H1 (cell line): ENCODE results near the gene LRRC56. TPM values are rescaled to one million over a fixed set of nuclear protein-coding genes. Genes with fewer than 3 reads are reported as not detected.

Experiments
- ASH2L ChIP-seq: fragments of 200-600, 300-600 bp; sonication (generic); IDR thresholded peaks from one replicate; pipeline ENCODE4 v1.7.1; 2017; ENCODE audit warnings: low read length
- BACH1 ChIP-seq: IDR thresholded peaks from 2 replicates; pipeline ENCODE4 v1.6.1; 2012; ENCODE audit warnings: low read length, improper control_type of control experiment
- BCL11A ChIP-seq, 2 experiments: IDR thresholded peaks; one replicate each; pipeline ENCODE4 v1.6.1; 2011; ENCODE audit warnings: low read depth in 2 of 2, low read length in 2 of 2, mild to moderate bottlenecking in 2 of 2
- CHD2 ChIP-seq: IDR thresholded peaks from 2 replicates; pipeline ENCODE4 v1.6.1; 2012; ENCODE audit warnings: low read length, improper control_type of control experiment
- CREB1 ChIP-seq: IDR thresholded peaks from 2 replicates; pipeline ENCODE4 v1.6.1; 2012; ENCODE audit warnings: inconsistent platforms
- EGR1 ChIP-seq: IDR thresholded peaks from 2 replicates; pipeline ENCODE4 v1.6.1; 2011; ENCODE audit warnings: low read depth, low read length, borderline replicate concordance
- GTF2F1 ChIP-seq: IDR thresholded peaks from 2 replicates; pipeline ENCODE4 v1.6.1; 2012; ENCODE audit warnings: low read depth, low read length, improper control_type of control experiment, borderline replicate concordance
- JUND ChIP-seq: IDR thresholded peaks from 2 replicates; pipeline ENCODE4 v1.6.1; 2011; ENCODE audit warnings: mild to moderate bottlenecking, improper control_type of control experiment, low read length
- MAFK ChIP-seq: IDR thresholded peaks from 2 replicates; pipeline ENCODE4 v1.6.1; 2012; ENCODE audit warnings: low read depth, mild to moderate bottlenecking, improper control_type of control experiment, low read length
- PHF8 ChIP-seq: fragments of 200-600 bp; sonication (generic); conservative IDR thresholded peaks from 2 replicates; pipeline ENCODE4 v1.7.1; 2012; ENCODE audit warnings: low read depth, mild to moderate bottlenecking, inconsistent platforms, low read length, moderate library complexity
- POLR2AphosphoS5 ChIP-seq: IDR thresholded peaks from 2 replicates; pipeline ENCODE4 v1.6.1; 2011; ENCODE audit warnings: low read depth, low read length
- RBBP5 ChIP-seq: IDR thresholded peaks from 2 replicates; pipeline ENCODE4 v1.7.1; 2012; ENCODE audit warnings: low read depth, mild to moderate bottlenecking, inconsistent platforms, low read length, moderate library complexity, borderline replicate concordance
- RXRA ChIP-seq: IDR thresholded peaks from 2 replicates; pipeline ENCODE4 v1.6.1; 2011; ENCODE audit warnings: low read depth, mild to moderate bottlenecking, low read length, moderate library complexity; ENCODE audit not compliant: insufficient read depth
- SIRT6 ChIP-seq: IDR thresholded peaks from one replicate; pipeline ENCODE4 v1.7.1; 2012; ENCODE audit warnings: low read length, inconsistent platforms
- TEAD4 ChIP-seq: IDR thresholded peaks from 2 replicates; pipeline ENCODE4 v1.6.1; 2012; ENCODE audit warnings: low read depth, low read length, inconsistent platforms, mixed read lengths
- YY1 ChIP-seq: IDR thresholded peaks from 2 replicates; pipeline ENCODE4 v1.6.1; 2011; ENCODE audit warnings: low read depth, mild to moderate bottlenecking, low read length
- polyA plus RNA-seq, 7 experiments: library from polyadenylated mRNA; depleted of rRNA in 3 of 7; stranded (reverse) in 5 of 7; unstranded in 2 of 7; fragments of >200 nt in 5 of 7; fragments of 200-250 nt in 2 of 7; gene quantifications; 1 replicate in 5 of 7; 2 replicates in 1 of 7; 4 replicates in 1 of 7; pipeline versions ENCODE4 v1.2.1 to v1.2.3, GENCODE V29; 2011 to 2013; ENCODE audit warnings: missing spikeins in 2 of 7, mixed read lengths in 2 of 7
- total RNA-seq: library from RNA; stranded (reverse); fragmentation: NEBNext Ultra II Directional; extraction: Animal tissue kit (Norgen Biotek cat#: 25700); gene quantifications from 2 replicates; pipeline ENCODE4 v1.2.1, GENCODE V29; 2021
- TF ChIP-seq, protein P1 (sequence below), 3 experiments: IDR thresholded peaks; 1 replicate in 2 of 3; 2 replicates in 1 of 3; pipeline versions ENCODE4 v1.5.1 to v1.6.1; 2011; ENCODE audit warnings: low read length in 3 of 3, mild to moderate bottlenecking in 3 of 3, inconsistent platforms in 2 of 3, low read depth in 1 of 3, moderate library complexity in 1 of 3; ENCODE audit not compliant: insufficient read depth in 1 of 3; ENCODE audit errors: control extremely low read depth in 1 of 3
- TF ChIP-seq, protein P2 (sequence below): IDR thresholded peaks from 2 replicates; pipeline ENCODE4 v1.6.1; 2011; ENCODE audit warnings: low read length, improper control_type of control experiment
- TF ChIP-seq, protein P3 (sequence below): IDR thresholded peaks from 2 replicates; pipeline ENCODE4 v1.6.1; 2012; ENCODE audit warnings: low read length, inconsistent platforms

The LRRC56 gene
- total and polyA plus RNA-seq, 2 of the 8 experiments (the other 6 are each of a cell fraction or from before 2014, with no cell fraction given) = 0.94 to 1.9 TPM

DNA sequence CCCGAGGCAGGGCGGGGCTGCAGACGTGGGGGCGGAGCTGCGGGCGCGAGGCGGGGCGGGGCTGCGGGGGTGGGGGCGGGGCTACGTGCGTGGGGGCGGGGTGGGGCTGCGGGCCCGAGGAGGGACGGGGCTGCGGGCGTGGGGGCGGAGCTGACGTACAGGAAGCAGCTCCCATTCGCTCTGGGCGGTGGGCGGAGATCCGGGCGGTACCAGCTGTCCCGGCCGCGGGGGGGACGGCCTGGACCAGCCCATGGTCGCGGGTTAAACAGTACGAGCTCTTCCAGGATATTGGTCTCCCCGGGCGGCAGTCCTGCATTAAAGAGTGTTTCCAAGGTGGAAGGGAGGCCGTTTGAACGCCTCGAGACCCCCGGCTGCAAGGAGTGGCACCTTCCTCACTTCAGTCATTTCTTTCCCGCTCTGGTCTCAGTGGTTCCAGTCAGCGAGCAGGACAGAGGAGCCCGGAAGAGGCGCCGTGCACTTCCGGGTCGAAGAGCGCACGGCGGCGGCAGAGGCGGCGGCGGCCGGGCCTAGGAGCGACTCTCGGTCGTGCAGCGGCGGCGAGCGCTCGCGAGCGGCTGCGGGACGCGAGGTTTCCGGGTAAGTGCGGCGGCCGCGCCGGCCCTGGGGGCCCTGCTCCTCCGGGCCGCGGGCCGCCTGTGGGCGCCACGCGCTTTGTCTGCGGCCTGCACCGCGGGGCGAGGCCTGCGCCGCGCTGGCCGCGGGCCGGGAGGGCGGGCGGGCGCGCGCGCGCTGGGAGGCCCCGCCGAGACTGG is 38.9 kb downstream of the LRRC56 start, which contains the start of gene PHRF1 (continued):
- TF ChIP-seq, protein P1, sequence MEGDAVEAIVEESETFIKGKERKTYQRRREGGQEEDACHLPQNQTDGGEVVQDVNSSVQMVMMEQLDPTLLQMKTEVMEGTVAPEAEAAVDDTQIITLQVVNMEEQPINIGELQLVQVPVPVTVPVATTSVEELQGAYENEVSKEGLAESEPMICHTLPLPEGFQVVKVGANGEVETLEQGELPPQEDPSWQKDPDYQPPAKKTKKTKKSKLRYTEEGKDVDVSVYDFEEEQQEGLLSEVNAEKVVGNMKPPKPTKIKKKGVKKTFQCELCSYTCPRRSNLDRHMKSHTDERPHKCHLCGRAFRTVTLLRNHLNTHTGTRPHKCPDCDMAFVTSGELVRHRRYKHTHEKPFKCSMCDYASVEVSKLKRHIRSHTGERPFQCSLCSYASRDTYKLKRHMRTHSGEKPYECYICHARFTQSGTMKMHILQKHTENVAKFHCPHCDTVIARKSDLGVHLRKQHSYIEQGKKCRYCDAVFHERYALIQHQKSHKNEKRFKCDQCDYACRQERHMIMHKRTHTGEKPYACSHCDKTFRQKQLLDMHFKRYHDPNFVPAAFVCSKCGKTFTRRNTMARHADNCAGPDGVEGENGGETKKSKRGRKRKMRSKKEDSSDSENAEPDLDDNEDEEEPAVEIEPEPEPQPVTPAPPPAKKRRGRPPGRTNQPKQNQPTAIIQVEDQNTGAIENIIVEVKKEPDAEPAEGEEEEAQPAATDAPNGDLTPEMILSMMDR (IDR thresholded peaks at IDR 0.05; ENCODE audit: control extremely low read depth in 1 of 3, insufficient read depth in 1 of 3, low read depth in 1 of 3, low read length in 3 of 3) = no peak
- TF ChIP-seq JUND = peak; percentile 99
- no peak for TF ChIP-seq EGR1
- TF ChIP-seq YY1 = 0 out of 2 replicates have a peak, but pooled peaks have one; percentile 7
- TF ChIP-seq ASH2L = peak; percentile 63
- no peak for TF ChIP-seq BACH1
- TF ChIP-seq, protein P2, sequence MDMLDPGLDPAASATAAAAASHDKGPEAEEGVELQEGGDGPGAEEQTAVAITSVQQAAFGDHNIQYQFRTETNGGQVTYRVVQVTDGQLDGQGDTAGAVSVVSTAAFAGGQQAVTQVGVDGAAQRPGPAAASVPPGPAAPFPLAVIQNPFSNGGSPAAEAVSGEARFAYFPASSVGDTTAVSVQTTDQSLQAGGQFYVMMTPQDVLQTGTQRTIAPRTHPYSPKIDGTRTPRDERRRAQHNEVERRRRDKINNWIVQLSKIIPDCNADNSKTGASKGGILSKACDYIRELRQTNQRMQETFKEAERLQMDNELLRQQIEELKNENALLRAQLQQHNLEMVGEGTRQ = no peak
- no peak for TF ChIP-seq RXRA
- TF ChIP-seq POLR2AphosphoS5 = peak; percentile 90
- peak; percentile 67; the same call in 1 of the 2 replicates for TF ChIP-seq CHD2
- TF ChIP-seq, protein P3, sequence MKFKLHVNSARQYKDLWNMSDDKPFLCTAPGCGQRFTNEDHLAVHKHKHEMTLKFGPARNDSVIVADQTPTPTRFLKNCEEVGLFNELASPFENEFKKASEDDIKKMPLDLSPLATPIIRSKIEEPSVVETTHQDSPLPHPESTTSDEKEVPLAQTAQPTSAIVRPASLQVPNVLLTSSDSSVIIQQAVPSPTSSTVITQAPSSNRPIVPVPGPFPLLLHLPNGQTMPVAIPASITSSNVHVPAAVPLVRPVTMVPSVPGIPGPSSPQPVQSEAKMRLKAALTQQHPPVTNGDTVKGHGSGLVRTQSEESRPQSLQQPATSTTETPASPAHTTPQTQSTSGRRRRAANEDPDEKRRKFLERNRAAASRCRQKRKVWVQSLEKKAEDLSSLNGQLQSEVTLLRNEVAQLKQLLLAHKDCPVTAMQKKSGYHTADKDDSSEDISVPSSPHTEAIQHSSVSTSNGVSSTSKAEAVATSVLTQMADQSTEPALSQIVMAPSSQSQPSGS = 0 out of 2 replicates have a peak, but pooled peaks have one; percentile 38
- TF ChIP-seq BCL11A (IDR thresholded peaks at IDR 0.05; ENCODE audit: low read depth in 2 of 2, low read length in 2 of 2) = no peak
- TF ChIP-seq MAFK = no peak
- peak; percentile 40; the same call in 1 of the 2 replicates for TF ChIP-seq RBBP5
- no peak for TF ChIP-seq SIRT6
- TF ChIP-seq TEAD4 = no peak
- no peak for TF ChIP-seq GTF2F1
- TF ChIP-seq PHF8 = peak; percentile 81
- no peak for TF ChIP-seq CREB1
